K562 (cell line): ENCODE data around the gene ITGB2.

ENCODE experiments used
- ARNT ChIP-seq, 2 experiments: fragments of 450-650 bp; IDR thresholded peaks; 2 replicates each; pipeline ENCODE4 v1.6.1; 2016; ENCODE audit warnings: mild to moderate bottlenecking in 1 of 2
- ATF3 ChIP-seq, 2 experiments: fragments of 450-650 bp in 1 of 2; sonication (generic) in 1 of 2; formaldehyde crosslinking in 1 of 2; IDR thresholded peaks in 1 of 2; conservative IDR thresholded peaks in 1 of 2; 2 replicates each; pipeline versions ENCODE4 v1.6.1 to v1.8.1; 2016 to 2023; ENCODE audit warnings: mild to moderate bottlenecking in 2 of 2, moderate library complexity in 2 of 2, inconsistent platforms in 1 of 2, missing genetic modification reagents in 1 of 2
- CTCF ChIP-seq, 3 experiments: IDR thresholded peaks in 2 of 3; conservative IDR thresholded peaks in 1 of 3; 2 replicates each; pipeline ENCODE4 v1.5.1; 2011 to 2012; ENCODE audit warnings: low read length in 3 of 3, mild to moderate bottlenecking in 3 of 3, control low read depth in 2 of 3, improper control_type of control experiment in 1 of 3, inconsistent platforms in 1 of 3, low read depth in 1 of 3, mixed read lengths in 1 of 3, moderate library complexity in 1 of 3; ENCODE audit not compliant: insufficient read depth in 2 of 3
- EGR1 ChIP-seq: fragments of 450-650 bp; conservative IDR thresholded peaks from 2 replicates; pipeline ENCODE4 v1.6.1; 2017; ENCODE audit warnings: mild to moderate bottlenecking
- EP300 ChIP-seq: IDR thresholded peaks from 2 replicates; pipeline ENCODE4 v1.6.1; 2012; ENCODE audit warnings: low read length, improper control_type of control experiment
- KAT2B ChIP-seq: IDR thresholded peaks from one replicate; pipeline ENCODE4 v1.6.1; 2012; ENCODE audit warnings: low read depth, mild to moderate bottlenecking, control low read depth, inconsistent platforms, low read length, moderate library complexity
- POLR2A ChIP-seq: fragments of 450-650 bp; conservative IDR thresholded peaks from 2 replicates; pipeline ENCODE4 v1.6.1; 2016
- SRF ChIP-seq, 2 experiments: fragments of 250-450, 450-650 bp in 1 of 2; sonication (Bioruptor Pico) in 1 of 2; sonication (generic) in 1 of 2; formaldehyde crosslinking; IDR thresholded peaks; 2 replicates each; pipeline versions ENCODE4 v1.5.0 to v1.5.1; 2020 to 2022; ENCODE audit warnings: mild to moderate bottlenecking in 1 of 2, missing genetic modification reagents in 1 of 2
- THAP7 ChIP-seq: fragments of 250-450 bp; sonication (Bioruptor Pico); IDR thresholded peaks from 2 replicates; pipeline ENCODE4 v1.5.0; 2021
- ZNF133 ChIP-seq: fragments of 250-450 bp; sonication (Bioruptor Pico); IDR thresholded peaks from 2 replicates; pipeline ENCODE4 v1.4.0; 2020; ENCODE audit warnings: mild to moderate bottlenecking
- ZNF140 ChIP-seq: fragments of 250-450 bp; sonication (Bioruptor Pico); IDR thresholded peaks from 2 replicates; pipeline ENCODE4 v1.8.0; 2021; ENCODE audit warnings: moderate library complexity, mild to moderate bottlenecking, inconsistent platforms
- ZNF24 ChIP-seq: fragments of 450-650 bp; IDR thresholded peaks from 2 replicates; pipeline ENCODE4 v1.6.1; 2016

- TF ChIP-seq EGR1 (no peak), POLR2A (no peak), CTCF (IDR thresholded peaks at IDR 0.05 in 2 of 3, conservative IDR thresholded peaks at IDR 0.05 in 1 of 3; ENCODE audit: insufficient read depth in 2 of 3, low read depth in 1 of 3, low read length in 3 of 3) (no peak), SRF (CRISPR knock-in tag; IDR thresholded peaks at IDR 0.05) (no peak), ZNF140 (CRISPR knock-in tag) (no peak), ZNF24 (no peak), ZNF133 (CRISPR knock-in tag) (no peak), THAP7 (CRISPR knock-in tag) (no peak), ATF3 (IDR thresholded peaks at IDR 0.05) (no peak), ATF3 (CRISPR knock-in tag; conservative IDR thresholded peaks at IDR 0.05) (0 out of 2 replicates have a peak, but pooled peaks have one; percentile 40), ARNT (IDR thresholded peaks at IDR 0.05) (no peak), KAT2B (no peak), EP300 (no peak)
Observed at GRCh38 chr21:44846224-44846484, 74.5 kb downstream of the ITGB2 start.
